Thoracic aorta (tissue), 2 donors: ENCODE data around the gene CLASP1. TPM values are rescaled to one million over a fixed set of nuclear protein-coding genes. Genes with fewer than 3 reads are reported as not detected.

Experiments
- ATAC-seq: fragments of 150-250 bp; one replicate; pipeline ENCODE4 v1.8.0; 2017; ENCODE audit warnings: low read depth; ENCODE audit not compliant: insufficient number of reproducible peaks, low FRiP score
- DNase-seq: peaks from one replicate; pipeline ENCODE4 v3.0.0-alpha.2; 2020; ENCODE audit warnings: low spot score
- H3K27ac ChIP-seq, 2 donors: fragments of 200-600 bp; sonication (generic); 1 replicate in 1 of 2; 2 replicates in 1 of 2; pipeline ENCODE4 v1.5.1; 2016; ENCODE audit warnings: mild to moderate bottlenecking in 2 of 2, moderate library complexity in 2 of 2
- H3K27me3 ChIP-seq: fragments of 200-600 bp; sonication (generic); replicated peaks from 2 replicates; pipeline ENCODE4 v1.6.0; 2016; ENCODE audit warnings: mild to moderate bottlenecking; ENCODE audit not compliant: insufficient read depth
- H3K36me3 ChIP-seq: fragments of 200-600 bp; sonication (generic); one replicate; pipeline ENCODE4 v1.5.1; 2016
- H3K4me1 ChIP-seq, 2 donors: fragments of 200-600 bp; sonication (generic); 1 replicate in 1 of 2; 2 replicates in 1 of 2; pipeline versions ENCODE4 v1.5.1 to v1.6.0; 2016; ENCODE audit warnings: low read depth in 2 of 2, mild to moderate bottlenecking in 1 of 2; ENCODE audit not compliant: control insufficient read depth in 1 of 2
- H3K4me3 ChIP-seq: fragments of 200-600 bp; sonication (generic); 2 replicates; pipeline ENCODE4 v1.5.1; 2016; ENCODE audit warnings: mild to moderate bottlenecking
- H3K9me3 ChIP-seq: fragments of 200-600 bp; sonication (generic); 2 replicates; pipeline ENCODE4 v1.5.1; 2016
- CTCF ChIP-seq: fragments of 200-600 bp; sonication (generic); IDR thresholded peaks from one replicate; pipeline ENCODE4 v1.5.1; 2019; ENCODE audit warnings: antibody characterized with exemption
- total RNA-seq, 2 donors: library from RNA; depleted of rRNA; stranded (reverse); fragments of >200 nt; gene quantifications; one replicate each; pipeline versions ENCODE4 v1.1.0 to v1.2.3, GENCODE V29; 2016

Gene CLASP1
- total RNA-seq, 2 donors from 2014 or later = 69.7 to 113 TPM

DNA sequence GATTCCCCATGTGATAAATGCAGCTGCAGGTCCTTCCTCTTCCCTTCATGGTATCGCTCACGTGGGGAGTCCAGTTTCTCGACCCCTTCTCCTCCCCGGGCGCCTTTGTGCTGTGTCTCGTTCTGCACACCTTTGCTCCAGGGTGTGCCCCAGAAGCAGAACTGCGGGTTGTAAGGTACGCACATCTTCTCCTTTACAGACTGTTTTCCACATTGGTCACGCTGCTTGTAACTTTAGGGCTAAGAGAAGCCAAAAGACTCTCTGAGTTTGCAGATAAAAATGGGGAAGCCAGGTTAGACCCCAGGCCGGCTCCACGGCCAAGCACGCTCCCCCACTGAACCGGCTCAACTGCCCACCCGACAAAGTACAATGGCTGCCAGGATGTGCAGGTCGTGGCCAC, 318.3 kb downstream of the CLASP1 start:
- H3K27ac ChIP-seq = no peak overlapping the region
- H3K4me1 ChIP-seq = no peaks in the 10 kb centered on the region
- H3K9me3 ChIP-seq = no peaks in the 10 kb centered on the region
- no peak overlapping the region for H3K4me3 ChIP-seq
- H3K36me3 ChIP-seq = no peaks in the 10 kb centered on the region
- H3K27me3 ChIP-seq = no peaks in the 10 kb centered on the region
- ATAC-seq = no peak
- no peak for TF ChIP-seq CTCF
- no peak for DNase-seq

GRCh38 chr2:121329786-121330185, 319.5 kb downstream of the CLASP1 start:
- Histone ChIP-seq H3K27ac (no peak overlapping the region), H3K4me3 (no peak overlapping the region), H3K36me3 (no peaks in the 10 kb centered on the region), H3K4me1 (no peaks in the 10 kb centered on the region), H3K9me3 (no peaks in the 10 kb centered on the region), H3K27me3 (no peaks in the 10 kb centered on the region)
- DNase-seq (no peak), ATAC-seq (no peak)
- TF ChIP-seq CTCF = no peak

GRCh38 chr2:121326628-121327027, 322.6 kb downstream of the CLASP1 start:
- Histone ChIP-seq H3K4me1 (no peaks in the 10 kb centered on the region), H3K9me3 (no peaks in the 10 kb centered on the region)

GRCh38 chr2:121324601-121325000, 324.7 kb downstream of the CLASP1 start:
- no peak for TF ChIP-seq CTCF
- no peak for ATAC-seq
- no peak for DNase-seq

More at GRCh38 chr2:121326628-121327027, 322.6 kb downstream of the CLASP1 start:
- DNase-seq = no peak
- no peaks in the 10 kb centered on the region for H3K36me3 ChIP-seq
- ATAC-seq = no peak
- no peak overlapping the region for H3K27ac ChIP-seq
- TF ChIP-seq CTCF = no peak
- no peak overlapping the region for H3K4me3 ChIP-seq
- H3K27me3 ChIP-seq = no peaks in the 10 kb centered on the region

DNA sequence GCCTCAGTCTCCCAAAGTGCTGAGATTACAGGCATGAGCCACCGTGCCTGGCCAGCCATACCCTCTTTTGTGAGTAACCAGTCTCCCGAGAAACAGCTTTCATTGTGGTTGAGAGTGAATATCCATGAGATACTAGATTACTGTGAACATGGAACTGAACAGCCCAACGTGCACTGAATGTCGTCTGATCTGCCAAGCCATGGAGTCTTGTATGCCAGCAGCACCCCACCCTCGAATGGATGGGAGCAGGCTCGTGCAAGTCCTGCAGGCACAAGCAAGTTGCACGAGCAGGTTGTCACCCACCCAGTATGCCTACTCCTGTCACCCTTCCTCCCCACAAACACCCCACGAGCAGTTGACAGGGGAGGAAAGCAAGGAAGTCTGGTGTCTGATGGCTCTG, 327.8 kb downstream of the CLASP1 start:
- Histone ChIP-seq H3K9me3 (no peaks in the 10 kb centered on the region), H3K36me3 (no peaks in the 10 kb centered on the region), H3K4me1 (no peaks in the 10 kb centered on the region), H3K27me3 (no peaks in the 10 kb centered on the region), H3K27ac (no peak overlapping the region), H3K4me3 (no peak overlapping the region)
- DNase-seq (no peak), ATAC-seq (no peak)
- no peak for TF ChIP-seq CTCF

More at GRCh38 chr2:121324601-121325000, 324.7 kb downstream of the CLASP1 start:
- H3K36me3 ChIP-seq = no peaks in the 10 kb centered on the region
- no peaks in the 10 kb centered on the region for H3K27me3 ChIP-seq
- no peaks in the 10 kb centered on the region for H3K9me3 ChIP-seq
- H3K4me3 ChIP-seq = no peak overlapping the region
- no peaks in the 10 kb centered on the region for H3K4me1 ChIP-seq
- H3K27ac ChIP-seq = no peak overlapping the region
